NB4 (cell line): ENCODE data around the gene CRTC2.
A peak's percentile ranks its signal among the peaks of the same experiment; 100 is the strongest.

Experiments used
- DNase-seq: peaks from one replicate; pipeline ENCODE4 v3.0.0; 2010; ENCODE audit warnings: low read depth
- H3K4me3 ChIP-seq: one replicate; pipeline ENCODE4 v1.5.1; 2011; ENCODE audit warnings: mild to moderate bottlenecking, low read depth, low read length, moderate library complexity
- MYC ChIP-seq: IDR thresholded peaks from 2 replicates; pipeline ENCODE4 v1.6.1; 2011; ENCODE audit warnings: low read depth, low read length
- POLR2A ChIP-seq: IDR thresholded peaks from 2 replicates; pipeline ENCODE4 v1.6.1; 2011; ENCODE audit warnings: mild to moderate bottlenecking; ENCODE audit not compliant: insufficient read length; ENCODE audit errors: extremely low read depth
- TF ChIP-seq, protein P1 (sequence below): IDR thresholded peaks from one replicate; pipeline ENCODE4 v1.5.1; 2012; ENCODE audit warnings: low read depth, low read length
- TF ChIP-seq, protein P2 (sequence below): IDR thresholded peaks from 2 replicates; pipeline ENCODE4 v1.6.1; 2011; ENCODE audit warnings: low read depth, low read length

The CRTC2 gene

DNA sequence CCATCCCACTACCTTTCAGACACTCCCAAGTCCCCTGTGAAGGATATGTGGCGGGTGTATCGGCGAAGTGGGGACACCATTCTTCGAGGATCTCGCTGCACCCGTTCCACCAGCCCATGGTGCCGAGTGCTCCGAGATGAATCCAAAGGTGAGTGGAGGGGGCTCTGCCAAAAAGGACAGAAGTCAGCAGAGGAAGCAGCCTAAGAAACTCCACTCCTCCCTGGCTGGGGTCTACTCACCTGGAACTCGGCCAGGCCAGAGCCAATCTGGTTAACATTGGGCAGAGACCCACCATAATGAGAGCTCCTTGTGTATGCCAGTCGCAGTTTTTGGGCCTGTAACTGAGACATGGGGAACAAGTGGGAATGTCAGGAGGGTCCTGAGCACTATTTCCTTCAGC lies 3.6 kb downstream of the CRTC2 start:
- no peak overlapping the region for H3K4me3 ChIP-seq
- DNase-seq: no peak
- TF ChIP-seq, protein P1, sequence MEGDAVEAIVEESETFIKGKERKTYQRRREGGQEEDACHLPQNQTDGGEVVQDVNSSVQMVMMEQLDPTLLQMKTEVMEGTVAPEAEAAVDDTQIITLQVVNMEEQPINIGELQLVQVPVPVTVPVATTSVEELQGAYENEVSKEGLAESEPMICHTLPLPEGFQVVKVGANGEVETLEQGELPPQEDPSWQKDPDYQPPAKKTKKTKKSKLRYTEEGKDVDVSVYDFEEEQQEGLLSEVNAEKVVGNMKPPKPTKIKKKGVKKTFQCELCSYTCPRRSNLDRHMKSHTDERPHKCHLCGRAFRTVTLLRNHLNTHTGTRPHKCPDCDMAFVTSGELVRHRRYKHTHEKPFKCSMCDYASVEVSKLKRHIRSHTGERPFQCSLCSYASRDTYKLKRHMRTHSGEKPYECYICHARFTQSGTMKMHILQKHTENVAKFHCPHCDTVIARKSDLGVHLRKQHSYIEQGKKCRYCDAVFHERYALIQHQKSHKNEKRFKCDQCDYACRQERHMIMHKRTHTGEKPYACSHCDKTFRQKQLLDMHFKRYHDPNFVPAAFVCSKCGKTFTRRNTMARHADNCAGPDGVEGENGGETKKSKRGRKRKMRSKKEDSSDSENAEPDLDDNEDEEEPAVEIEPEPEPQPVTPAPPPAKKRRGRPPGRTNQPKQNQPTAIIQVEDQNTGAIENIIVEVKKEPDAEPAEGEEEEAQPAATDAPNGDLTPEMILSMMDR: no peak
- TF ChIP-seq MYC: no peak
- TF ChIP-seq, protein P2, sequence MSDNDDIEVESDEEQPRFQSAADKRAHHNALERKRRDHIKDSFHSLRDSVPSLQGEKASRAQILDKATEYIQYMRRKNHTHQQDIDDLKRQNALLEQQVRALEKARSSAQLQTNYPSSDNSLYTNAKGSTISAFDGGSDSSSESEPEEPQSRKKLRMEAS: no peak

DNA sequence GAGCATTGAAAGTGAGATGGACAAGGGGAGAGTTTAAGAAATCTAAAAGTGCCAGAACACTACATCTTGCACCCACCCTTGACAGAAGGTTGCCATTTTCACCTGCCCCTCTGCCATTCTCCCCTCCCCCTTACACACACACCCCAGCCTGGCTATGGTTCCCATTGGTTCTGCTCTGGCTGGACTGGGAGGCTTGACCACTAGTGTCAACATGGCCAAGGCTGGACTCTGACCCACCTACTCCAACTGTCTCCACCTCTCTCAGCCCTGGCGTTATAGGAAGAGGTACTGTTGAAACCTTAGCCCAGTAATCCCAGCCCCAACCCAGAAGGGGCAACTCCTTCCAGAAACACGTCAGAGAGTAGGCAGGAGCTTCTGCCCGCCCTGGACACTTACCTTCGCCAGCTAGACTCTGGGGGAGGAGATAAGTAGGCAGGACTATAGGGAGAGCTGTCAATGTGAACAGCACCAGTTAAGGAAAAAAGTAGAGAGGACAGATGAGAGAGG lies 4.5 kb downstream of the CRTC2 start:
- DNase-seq: no peak
- no peak overlapping the region for H3K4me3 ChIP-seq
- TF ChIP-seq, protein P1: no peak
- TF ChIP-seq POLR2A (no peak), MYC (no peak)
- TF ChIP-seq, protein P2: no peak

DNA sequence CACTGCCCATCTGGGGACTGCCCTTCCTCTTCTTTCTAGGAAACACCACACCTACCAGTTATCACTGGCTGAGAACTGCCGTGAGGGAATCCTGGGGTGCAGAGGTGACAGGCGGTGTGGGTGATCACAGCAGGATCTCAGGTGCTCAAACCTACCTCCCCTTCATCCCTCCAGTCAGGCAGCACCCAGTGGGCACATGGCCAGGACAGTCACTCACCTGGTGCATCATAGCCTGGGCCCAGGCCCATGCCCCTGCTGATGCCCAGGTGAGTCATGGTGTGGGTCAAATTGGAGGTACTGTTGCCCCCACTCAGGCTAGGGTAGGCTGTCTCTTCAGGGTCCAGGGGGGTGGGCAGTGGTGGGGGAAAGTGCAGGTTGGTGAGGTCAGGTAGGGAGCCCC lies 6.6 kb downstream of the CRTC2 start:
- TF ChIP-seq MYC (no peak), POLR2A (no peak)
- TF ChIP-seq, protein P1: no peak
- TF ChIP-seq, protein P2: no peak
- no peak for DNase-seq
- H3K4me3 ChIP-seq: no peak overlapping the region

DNA sequence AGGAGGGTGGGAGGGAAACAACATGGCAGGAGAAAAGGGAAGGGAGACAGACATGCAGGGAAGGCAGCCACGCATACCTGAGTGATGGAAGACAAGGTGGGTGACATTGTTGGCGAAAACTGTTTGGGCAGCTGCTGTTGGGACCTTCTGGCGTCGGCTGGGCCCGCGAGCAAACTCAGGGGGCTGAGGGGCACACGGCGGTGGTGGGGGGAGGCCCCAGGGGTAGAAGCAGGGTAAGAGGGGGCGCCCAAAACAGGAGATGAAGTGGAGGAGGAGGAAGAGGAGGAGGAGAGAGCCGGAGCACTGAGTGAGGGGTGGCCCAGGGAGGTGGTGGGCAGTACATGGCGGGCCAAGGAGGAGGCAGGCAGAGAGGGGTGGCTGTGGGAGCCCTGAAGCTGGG lies 7.2 kb downstream of the CRTC2 start:
- no peak for DNase-seq
- TF ChIP-seq, protein P2: no peak
- TF ChIP-seq POLR2A: no peak
- TF ChIP-seq, protein P1: no peak
- no peak for TF ChIP-seq MYC
- H3K4me3 ChIP-seq: no peak overlapping the region

DNA sequence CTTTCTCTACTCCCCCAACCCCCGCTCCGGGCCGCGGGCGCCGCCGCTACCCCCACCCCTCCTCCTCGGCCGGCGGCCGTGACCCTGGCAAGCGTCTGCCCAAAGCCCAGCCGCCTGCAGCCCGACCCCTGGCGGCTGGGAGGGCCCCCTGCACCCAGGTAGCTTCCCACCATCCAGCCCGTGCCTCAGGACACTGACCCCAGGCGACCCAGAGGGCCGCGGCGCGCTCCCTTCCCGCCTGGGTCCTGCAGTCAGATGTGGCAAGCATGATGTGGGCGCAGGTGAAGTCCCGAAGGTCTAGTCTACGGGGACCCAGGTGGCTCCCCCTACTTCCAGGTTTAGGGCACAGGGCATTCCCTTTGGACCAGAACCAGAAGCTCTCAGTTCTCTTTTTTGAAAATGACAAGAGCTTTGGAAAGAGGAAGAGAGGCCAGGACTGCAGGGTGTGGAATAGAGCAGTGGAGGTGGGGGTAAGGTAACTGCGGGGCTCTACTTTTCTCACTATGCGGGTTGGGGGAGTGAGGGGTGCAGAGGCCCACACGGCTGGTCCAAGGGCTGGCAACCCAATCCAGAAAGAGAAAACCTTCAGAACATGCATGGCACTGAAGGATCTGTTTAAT lies 11.7 kb downstream of the CRTC2 start, which contains the start of gene DENND4B:
Gene DENND4B, minus strand, starts transcription at position 97 of the 620 bp plus-strand sequence. CDS start 2,344 bp downstream, outside the sequence.
- DNase-seq: peak; percentile 92

More for the DNA sequence above, 11.7 kb downstream of the CRTC2 start, which contains the start of gene DENND4B:
- peak within 1 kb of the TSS; percentile 82 for H3K4me3 ChIP-seq
- TF ChIP-seq, protein P1: peak; percentile 77
- TF ChIP-seq, protein P2: peak; percentile 31
- TF ChIP-seq POLR2A (peak; percentile 26), MYC (peak; percentile 49)
